ENCODE measurements around the gene LRP2BP. TPM values are rescaled to one million over a fixed set of nuclear protein-coding genes. Genes with fewer than 3 reads are reported as not detected.
"Not testable (repeated sequence)": the region's sequence is repeated elsewhere in the genome, so short reads cannot be mapped to it uniquely, and the experiment has no call there.

The LRP2BP gene
- total RNA-seq, 1 donor from 2014 or later, result 0.79 TPM

DNA sequence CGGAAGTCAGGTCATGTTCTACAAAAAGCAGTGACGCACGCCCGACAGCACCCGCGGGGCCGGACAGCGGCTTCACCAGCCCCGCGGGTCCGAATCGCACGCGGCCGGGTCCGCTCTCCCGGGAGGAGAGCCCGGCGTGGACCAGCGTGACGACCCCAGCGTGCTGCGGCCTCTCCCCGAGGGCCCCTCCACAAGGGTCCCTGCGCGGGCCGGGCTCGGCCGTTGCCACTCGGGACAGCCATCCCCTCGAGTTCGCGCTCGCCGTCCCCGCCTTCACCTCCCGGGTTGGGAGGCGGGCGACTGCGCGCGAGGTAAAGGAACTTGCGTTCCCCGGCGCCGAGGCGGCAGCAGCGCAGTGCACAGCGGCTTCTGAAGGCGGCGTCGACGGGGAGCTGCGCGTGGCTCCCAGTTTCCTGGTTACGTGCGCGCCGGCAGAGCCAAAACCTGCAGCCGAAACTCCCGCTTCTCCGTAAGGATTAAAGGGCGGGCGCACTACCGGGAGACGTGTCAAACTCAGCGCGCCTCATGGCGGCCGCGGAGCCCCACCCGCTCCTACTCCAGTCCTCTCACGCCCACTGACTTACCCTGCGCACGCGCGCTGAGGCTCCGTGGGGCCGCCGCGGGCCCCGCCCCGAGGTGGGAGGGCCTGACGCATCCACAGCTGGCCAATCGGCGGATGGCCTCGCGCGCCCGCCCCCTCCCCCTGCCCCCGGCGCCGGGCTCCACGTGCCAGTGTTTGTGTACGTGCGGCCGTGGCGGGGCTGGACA is 416 bp upstream of the LRP2BP start:
- DNase-seq (ENCODE audit: low read depth in 2 of 2), result peak; percentile 97 to 98

DNA sequence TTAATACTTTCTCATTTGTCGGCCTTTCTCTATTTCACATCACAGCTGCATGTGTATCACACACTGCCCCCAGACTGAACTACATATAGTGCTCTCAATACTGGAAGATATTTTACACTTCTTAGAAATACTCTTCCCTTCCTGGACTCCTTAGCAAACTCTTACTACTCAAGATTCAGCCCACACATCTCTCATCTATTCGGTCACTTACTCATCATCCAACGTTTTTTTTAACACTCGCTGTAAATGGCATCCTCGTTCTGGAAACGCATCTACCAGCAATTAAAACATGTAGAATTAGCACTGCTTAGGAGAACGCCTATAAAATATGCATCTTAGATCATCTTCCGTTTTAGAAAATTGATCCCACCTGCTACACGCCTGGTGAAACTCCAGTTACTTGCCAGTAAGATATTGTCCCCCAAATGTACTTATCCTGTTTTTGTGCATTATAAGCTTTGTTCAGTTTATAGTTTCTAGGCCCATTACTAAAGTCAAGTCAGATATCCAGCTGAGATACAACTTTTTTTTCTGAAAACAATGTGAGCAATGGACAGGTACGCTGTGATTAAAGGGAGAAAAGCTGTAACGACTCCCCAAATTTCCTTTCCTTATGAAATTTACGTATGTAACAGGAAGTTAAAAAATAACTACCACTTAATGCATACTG is 1.0 kb downstream of the LRP2BP start:
- DNase-seq (ENCODE audit: low read depth in 2 of 2), result no peak

DNA sequence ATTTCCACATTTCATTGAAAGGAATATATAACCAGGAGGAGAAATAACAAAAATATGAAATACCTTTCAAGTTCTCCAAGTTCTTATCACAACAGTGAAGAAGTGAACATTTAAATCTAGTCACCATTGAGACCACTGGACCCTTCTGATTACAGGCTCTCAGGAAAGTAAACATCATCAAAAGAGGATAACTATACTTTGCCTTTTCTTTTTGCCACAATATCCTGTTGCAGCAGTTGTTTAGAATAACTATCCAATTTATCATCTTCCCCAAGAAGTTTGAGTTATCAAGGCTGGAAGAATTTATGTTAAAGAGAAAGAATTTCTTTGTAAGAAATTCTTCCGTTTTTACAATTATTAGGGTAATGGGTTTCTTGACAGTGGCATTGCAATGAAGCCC is 3.6 kb downstream of the LRP2BP start:
- no peak for DNase-seq (ENCODE audit: low read depth in 2 of 2)

DNA sequence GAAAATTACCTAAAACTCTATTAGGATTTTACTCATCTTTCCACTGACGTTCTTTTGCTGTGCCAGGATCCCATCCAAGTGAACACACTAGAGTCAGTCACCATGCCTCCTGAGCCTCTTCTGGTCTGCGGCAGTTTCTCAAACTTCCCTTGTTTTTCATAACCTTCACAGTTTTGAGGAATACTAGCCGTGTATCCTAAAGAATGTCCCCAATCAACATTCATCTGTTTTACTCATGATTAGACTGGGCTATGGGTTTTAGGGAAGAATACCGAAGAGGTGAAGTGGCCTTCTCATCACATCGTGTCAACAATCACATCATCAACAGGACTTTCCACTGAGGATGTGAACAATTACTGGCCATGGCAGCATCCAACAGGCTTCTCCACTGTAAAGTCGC is 4.8 kb downstream of the LRP2BP start:
- DNase-seq (ENCODE audit: low read depth in 2 of 2), result no peak

DNA sequence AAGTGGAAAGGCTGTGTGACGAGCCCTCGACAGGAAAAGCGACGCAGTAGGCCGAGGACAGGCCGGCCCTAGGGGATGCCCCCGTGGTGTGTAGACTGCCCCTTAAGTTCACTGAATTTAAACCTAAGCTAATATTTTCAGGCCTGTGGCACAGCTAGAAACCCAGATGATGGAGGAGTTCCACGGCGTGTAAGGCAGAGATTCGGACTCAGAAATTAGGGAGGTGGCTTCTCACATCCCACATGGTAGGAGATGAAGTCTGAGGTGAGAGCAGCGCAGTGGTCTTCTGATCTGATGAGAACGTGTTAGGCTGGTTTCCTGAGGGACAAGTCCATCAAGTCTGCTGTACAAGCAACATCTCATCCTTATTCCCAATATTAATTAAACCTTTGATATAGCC is 7.8 kb downstream of the LRP2BP start:
- no peak for DNase-seq (ENCODE audit: low read depth in 2 of 2)

DNA sequence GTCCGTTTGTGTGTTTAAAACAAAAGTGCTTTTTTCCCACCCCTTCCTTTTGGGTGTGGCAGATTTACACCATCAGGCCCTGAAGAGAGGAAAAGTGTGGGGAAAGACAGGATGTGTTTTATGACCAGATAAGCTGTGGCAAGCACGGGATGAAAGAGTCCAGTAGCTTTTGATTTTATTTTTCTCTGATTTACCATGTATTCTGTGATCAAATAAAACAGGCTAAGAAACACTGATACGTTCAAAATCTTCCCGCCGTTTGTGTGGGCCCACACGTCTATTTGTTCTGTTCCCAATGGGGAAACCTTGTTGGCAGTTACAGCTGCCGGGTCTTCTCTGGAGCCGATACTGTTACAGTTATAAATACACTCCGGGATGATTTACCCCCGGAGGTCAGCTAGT is 10.8 kb downstream of the LRP2BP start:
- DNase-seq (ENCODE audit: low read depth in 2 of 2), result peak; percentile 69 to 97

DNA sequence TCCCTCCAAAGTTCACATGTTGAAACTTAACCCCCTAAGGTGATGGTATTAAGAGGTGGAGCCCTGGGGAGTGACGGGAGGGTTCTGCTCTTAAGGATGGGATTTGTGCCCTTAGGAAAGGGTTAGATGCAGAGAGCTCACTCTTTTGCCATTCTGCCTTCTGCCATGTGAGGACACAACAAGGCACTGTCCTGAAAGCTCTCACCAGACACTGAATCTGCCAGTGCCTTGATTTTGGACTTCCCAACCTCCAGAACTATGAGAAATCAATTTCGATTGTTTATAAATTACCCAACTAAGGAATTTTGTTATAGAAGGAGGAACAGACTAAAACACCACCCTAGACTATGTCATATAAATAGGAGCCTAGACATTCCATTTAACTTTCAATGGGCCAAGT is 11.7 kb downstream of the LRP2BP start:
- no peak for DNase-seq (ENCODE audit: low read depth in 2 of 2)

DNA sequence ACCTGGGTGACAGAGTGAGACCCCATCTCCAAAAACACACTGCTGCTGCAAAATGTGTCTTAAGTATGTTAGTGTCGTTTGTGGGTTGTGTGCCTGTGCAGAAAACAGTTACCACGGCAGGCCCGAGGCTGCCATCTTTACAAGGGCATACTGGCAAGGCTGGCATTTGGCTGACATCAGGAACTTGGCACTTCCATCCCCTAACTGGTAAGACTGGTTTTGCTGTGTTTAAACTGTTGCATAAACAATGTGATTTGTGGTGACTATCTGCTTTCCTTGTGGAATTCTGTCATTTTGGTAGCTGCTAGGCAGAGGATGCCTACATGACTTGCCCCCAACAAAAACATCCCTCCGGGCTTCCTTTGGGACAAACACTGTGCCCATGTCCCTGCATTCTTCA is 12.3 kb downstream of the LRP2BP start:
- DNase-seq (ENCODE audit: low read depth in 2 of 2), result no peak

DNA sequence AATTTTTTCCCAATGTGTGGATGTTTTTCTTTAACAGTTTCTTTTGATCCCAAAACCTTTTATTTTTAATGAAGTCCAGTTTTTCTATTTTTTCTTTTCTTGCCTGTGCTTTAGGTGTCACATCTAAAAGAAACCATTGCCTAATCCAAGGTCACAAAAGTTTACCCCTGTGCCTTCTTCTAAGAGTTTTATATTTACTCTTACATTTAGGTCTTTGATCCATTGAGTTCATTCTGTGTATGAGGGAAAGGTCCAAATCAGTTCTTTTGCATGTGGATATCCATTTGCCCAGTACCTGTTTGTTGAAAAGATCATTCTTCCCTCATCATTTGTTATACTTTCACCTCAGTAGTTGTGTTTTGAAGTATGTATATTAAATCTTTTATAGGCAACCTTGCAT is 13.0 kb downstream of the LRP2BP start:
- DNase-seq (ENCODE audit: low read depth in 2 of 2), result no peak

DNA sequence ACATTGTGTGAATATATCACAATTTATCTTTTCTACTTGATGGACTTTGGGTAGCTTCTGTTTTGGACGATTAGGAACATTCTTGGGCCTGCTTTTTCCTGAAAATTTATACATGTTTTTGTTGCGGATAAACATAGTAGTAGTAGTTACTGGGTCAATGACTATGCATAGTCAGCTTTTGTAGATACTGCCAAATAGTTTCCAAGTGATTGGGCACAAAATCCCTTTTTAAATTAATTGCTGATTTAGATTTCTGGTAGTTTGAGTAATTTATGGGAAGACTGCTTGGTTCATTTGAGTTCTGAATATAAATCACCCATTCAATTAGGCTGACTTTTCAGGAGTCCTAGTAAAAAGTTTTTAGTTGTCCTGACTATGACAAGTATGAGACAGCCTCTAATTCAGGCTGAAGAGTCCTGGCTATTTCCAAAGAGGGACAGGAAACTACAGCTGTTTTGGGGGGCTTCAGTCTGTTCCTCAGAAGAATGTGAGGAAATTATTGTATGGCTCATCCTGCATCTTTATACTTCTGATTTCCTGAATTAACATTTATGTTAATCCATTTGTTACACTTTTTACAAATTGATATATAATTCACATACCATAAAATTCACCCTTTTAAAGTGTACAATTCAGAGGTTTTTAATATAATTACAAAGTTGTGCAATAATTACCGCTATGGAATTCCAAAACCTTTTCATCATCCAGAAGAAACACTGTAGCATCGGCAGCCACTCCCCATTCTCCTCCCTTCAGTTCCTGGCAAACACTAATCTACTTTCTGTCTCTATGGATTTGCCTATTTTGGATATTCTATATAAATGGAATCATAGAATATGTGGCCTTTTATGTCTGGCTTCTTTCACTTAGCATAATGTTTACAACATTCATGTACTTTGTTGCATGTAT is 14.2 kb downstream of the LRP2BP start:
- no peak for DNase-seq (ENCODE audit: low read depth in 2 of 2)

DNA sequence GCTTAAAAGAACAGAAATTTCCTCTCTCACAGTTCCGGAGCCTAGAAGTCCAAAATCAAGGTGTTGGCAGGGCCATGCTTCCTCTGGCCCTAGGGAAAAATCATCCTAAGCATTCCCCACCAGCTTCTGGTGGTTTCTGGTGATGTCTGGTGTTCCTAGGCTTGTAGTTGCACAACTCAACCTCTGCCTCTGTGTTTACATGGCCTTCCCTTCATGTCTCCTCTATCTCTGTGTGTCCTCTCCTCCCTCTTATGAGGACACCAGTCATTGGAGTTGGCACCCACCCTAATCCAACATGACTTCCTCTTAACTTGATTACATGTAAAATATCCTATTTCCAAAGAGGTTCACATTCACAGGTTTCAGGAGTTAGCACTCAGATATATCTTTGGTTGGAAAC is 15.4 kb downstream of the LRP2BP start:
- DNase-seq (ENCODE audit: low read depth in 2 of 2), result no peak

DNA sequence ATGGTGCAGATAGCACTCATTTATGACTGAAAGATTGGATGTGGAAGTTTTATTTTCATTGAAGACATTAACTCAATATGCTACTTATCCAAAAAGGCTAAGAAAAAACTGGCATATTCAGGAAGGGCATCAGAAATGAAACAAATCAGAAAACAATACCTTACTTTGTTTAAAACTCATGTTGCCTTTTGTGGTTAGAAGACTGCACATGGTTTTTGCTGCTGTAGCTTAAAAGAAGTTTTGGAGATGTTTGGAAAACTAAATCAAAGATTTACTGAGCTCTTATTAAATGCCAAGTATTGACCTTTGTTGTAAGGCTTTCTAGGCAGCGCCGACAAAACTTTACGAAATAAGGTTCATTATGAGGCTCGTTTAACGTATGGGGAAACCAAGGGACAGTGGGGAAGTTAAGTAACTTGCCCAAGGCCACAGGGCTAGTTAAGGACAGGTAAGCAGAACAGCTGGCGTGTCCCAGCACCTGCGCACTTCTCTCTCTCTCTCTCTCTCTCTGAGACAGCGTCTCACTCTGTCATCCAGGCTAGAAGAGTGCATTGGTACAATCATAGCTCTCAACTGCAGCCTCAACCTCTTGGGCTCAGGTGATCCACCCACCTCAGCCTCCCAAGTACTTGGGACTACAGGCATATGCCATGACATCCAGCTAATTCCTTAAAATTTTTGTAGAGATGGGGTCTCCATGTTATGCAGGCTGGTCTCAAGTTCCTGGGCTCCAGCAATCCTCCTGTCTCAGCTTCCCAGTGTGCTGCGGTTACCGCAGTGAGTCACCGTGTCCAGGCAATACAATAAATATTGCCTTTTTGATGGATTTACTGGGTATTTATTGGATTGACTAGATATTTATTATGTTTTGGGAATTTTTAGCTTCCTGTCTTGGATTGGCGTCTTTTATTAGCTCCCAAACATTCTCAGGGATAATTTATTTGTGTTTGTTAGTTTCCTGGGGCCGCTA is 16.1 kb downstream of the LRP2BP start:
- DNase-seq (ENCODE audit: low read depth in 2 of 2), result no peak

DNA sequence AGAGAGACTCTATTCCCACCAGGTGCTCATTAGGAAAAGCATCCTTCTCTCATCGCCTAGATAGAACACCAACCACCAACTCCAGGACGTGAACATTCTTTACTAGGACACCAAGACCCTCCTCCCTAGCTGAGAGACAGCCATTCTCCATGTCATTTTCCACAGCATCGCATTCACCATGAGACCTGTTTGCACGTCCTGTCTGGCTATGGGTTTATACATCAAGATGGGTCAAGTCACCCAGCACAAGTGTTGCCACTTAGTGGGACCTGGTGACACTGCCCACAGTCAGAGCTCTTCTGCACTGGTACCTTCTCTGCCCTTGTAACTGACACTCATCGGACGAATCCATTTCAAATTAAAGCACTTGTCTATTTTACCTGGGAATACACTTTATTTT is 17.5 kb downstream of the LRP2BP start:
- no peak for DNase-seq (ENCODE audit: low read depth in 2 of 2)

DNA sequence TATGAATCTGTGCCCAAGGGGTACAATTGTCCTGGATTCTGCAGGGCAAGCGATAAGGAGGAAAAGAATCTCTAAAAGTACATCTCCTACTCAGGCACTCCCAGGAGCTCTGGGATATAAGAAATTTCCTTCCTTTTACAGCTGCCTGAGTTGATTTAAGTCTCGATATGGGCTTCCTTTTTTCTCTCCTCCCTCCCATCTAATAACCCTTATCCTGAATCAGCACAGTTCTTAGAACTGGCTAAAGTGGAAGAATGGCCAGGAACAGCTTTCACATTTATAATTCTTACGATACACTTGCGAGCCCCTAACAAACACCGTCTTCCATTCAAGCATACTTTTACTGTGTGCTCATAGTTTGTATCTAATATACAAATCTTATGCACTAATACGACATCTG is 21.2 kb downstream of the LRP2BP start:
- no peak for DNase-seq (ENCODE audit: low read depth in 2 of 2)

DNA sequence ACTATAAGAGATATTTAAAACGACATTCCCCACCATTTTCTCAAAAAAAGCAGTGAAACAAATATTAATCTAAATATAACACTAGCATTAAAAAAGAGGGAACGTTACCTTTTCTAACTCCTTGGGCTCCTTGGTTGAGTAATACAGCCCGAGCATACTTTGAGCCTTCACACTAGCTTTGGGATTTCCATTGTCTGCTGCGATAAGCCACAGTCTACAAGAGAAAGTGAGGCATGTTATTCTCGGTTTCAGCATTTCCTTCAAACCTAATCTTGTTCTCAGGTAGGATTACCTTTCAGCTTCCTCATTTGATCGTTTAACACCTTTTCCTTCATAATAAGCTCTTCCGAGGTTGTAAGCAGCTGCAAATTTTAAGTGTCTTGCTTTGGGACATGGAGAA is 21.7 kb downstream of the LRP2BP start:
- DNase-seq (ENCODE audit: low read depth in 2 of 2), result no peak

DNA sequence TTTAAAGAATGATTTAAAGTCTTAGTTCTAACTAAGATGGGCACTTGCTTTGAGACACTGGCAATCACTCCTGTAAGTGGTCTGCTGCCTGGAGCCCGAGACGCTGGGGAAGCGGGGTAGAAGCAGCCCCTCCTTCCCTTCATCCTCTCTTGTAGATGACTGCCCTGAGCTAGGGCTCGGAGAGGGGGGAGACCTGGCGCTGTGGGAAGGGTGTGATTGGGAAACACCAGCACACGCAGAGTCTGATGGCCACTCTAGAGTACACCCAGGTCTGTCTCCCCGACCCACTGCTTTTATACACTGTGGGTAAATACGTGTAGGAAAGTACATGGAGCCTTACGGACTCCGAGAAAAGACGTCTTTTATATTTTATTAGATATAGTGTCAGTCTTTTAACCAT is 24.0 kb downstream of the LRP2BP start:
- DNase-seq (ENCODE audit: low read depth in 2 of 2), result no peak

DNA sequence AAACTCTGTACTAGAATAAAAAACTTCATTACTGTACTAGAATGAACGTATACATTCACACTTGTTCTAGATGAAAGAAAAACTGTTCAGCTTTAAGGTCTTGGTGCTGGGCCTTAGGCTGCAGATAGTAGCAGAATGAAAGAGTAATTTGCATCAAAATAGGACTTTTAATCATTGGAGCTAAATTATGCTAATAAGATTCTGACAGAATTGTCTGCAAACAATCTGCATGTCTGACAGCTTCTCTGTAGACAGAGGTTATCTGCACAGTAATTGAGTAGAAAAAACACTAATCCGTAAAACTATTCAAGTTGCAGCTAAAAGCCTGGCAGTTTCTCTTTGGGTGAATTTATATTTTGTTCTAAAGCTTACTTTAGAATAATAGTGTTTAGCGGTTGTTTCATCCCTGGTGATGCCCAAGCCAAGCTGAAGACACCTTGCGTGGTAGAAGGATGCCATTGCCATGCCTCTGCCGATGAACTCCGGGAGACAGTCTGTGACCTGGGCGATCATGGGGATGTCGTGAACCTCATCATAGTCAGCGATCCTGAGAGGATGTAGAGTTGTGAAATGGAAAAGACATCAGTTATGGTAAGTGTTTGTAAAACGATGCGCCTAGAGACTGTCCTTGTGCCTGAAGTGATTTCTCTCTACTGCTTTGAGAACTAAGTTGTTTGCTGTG is 25.3 kb downstream of the LRP2BP start:
- no peak for DNase-seq (ENCODE audit: low read depth in 2 of 2)

DNA sequence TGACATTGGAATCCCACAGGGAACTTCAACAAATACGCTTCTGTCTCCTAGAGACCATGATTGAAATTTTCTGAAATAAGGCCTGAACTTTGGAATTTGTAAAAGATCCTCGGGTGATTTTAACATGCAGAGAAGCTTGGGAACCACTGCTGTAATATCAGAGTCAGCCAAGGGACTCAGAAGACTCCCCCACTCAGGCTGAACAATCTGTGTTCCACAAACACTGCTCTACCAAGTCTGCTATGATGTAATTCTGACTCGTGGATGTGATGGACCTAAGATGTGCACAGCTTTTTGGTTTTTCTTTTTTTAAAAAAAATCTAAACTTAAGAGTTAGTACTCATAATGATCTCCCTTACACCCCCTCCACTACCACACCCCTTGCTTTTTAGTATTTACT is 26.0 kb downstream of the LRP2BP start:
- no peak for DNase-seq (ENCODE audit: low read depth in 2 of 2)

DNA sequence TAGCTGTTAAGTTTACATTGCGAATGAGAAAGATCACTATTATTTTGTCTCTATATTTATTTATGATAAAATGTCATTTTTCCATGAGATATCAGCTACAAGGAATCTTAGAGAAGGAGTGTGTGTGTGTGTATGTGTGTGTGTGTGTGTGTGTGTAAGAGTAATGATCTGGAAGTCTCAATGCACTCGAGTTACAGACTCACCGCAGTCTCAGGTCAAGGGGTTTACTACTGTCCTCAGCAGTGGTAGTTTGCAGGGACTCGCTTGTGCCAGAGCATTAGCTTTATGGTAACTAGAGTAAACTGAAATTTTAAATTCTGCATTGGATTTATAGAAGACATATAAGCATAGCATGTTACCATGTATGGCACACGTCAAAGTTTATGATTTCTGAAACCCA is 30.8 kb downstream of the LRP2BP start:
- no peak for DNase-seq (ENCODE audit: low read depth in 2 of 2)

DNA sequence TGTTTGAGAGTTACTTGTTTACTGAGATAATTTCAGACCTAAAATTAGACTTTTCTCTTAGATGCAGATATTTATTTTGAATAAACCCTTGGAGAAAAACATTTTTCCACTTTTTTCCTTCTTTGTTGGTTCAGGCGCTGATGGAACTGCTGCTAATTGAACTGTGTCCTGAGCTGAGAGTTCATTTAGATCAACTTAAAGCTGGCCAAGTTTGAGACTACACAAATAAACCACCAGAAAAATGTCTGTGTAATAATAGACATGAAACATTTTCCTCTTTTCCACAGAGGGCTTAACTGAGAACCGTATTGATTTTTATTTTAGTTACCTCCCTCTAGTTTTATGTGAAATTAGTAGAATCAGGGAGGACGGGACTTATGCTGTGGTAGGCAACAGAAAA is 32.5 kb downstream of the LRP2BP start:
- DNase-seq (ENCODE audit: low read depth in 2 of 2), result no peak

DNA sequence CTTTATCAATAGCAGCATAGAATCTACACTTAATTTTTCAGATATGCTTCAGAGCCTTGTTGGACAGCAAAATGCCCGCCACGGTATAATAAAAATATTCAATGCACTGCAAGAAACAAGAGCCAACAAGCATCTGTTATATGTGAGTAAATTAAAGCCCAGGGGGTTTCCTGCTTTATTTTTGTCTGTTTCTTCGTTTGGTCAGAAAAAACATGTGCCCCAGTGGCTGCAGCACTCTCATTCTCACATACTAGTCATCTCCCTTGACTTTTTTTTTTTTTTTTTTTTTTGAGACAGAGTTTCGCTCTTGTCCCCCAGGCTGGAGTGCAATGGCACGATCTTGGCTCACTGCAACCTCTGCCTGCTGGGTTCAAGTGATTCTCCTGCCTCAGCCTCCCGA is 33.2 kb downstream of the LRP2BP start:
- DNase-seq (ENCODE audit: low read depth in 2 of 2), result not testable (repeated sequence)
